HG03457 (cell line): ENCODE measurements around the gene UNK.

Experiments
- ATAC-seq: cut with Tn5 transposase; IDR thresholded peaks from one replicate; pipeline ENCODE4 v1.9.1; 2021; ENCODE audit warnings: moderate number of reproducible peaks; ENCODE audit not compliant: unreplicated experiment

The UNK gene

GRCh38 chr17:75784473-75785015 lies at the start of gene UNK:
UNK (plus strand) TSS chr17:75784806; CDS start chr17:75784881, 75 bp downstream.
- ATAC-seq = peak; percentile 44

GRCh38 chr17:75736173-75736835 lies 48.3 kb upstream of the UNK start:
- no peak for ATAC-seq

GRCh38 chr17:75737133-75737962 lies 47.3 kb upstream of the UNK start:
- ATAC-seq = no peak

GRCh38 chr17:75738218-75738802 lies 46.3 kb upstream of the UNK start:
- no peak for ATAC-seq

- ATAC-seq = no peak
Observed at GRCh38 chr17:75739174-75739573, 45.4 kb upstream of the UNK start.

- no peak for ATAC-seq
Observed at GRCh38 chr17:75739801-75740200, 44.8 kb upstream of the UNK start.

- no peak for ATAC-seq
Observed at GRCh38 chr17:75740215-75740614, 44.4 kb upstream of the UNK start.

- ATAC-seq = no peak
Observed at GRCh38 chr17:75740631-75741077, 44.0 kb upstream of the UNK start.

GRCh38 chr17:75742337-75742736 lies 42.3 kb upstream of the UNK start:
- ATAC-seq = no peak

GRCh38 chr17:75743625-75744206 lies 40.9 kb upstream of the UNK start:
- no peak for ATAC-seq

GRCh38 chr17:75748706-75749105 lies 35.9 kb upstream of the UNK start:
- no peak for ATAC-seq

GRCh38 chr17:75749545-75750389 lies 34.8 kb upstream of the UNK start:
- ATAC-seq = no peak

- ATAC-seq = no peak
Observed at GRCh38 chr17:75750661-75751423, 33.8 kb upstream of the UNK start.

GRCh38 chr17:75751676-75752404 lies 32.8 kb upstream of the UNK start:
- ATAC-seq = no peak

GRCh38 chr17:75752405-75752709 lies 32.2 kb upstream of the UNK start:
- ATAC-seq = no peak

GRCh38 chr17:75752802-75753513 lies 31.6 kb upstream of the UNK start:
- ATAC-seq = no peak

GRCh38 chr17:75753514-75754377 lies 30.9 kb upstream of the UNK start:
- no peak for ATAC-seq
